Endothelial cell of umbilical vein (primary cell): ENCODE data around the gene ANK2. TPM values are rescaled to one million over a fixed set of nuclear protein-coding genes. Genes with fewer than 3 reads are reported as not detected.

Experiments used
- BruUV-seq: library from RNA; stranded (reverse); fragments of 400-500 nt; replicated peaks from 2 replicates; lab custom pipeline; 2021; lab: Mats Ljungman, UMichigan
- CTCF ChIA-PET: fragments of 300-600, 350-600 bp; sonication (Branson Sonifier 250); formaldehyde crosslinking; loops from one replicate; lab custom pipeline; 2021; ENCODE audit warnings: antibody characterized with exemption, inconsistent platforms; lab: Charles Lee
- POLR2A ChIA-PET: fragments of 300-600, 350-600 bp; sonication (Branson Sonifier 250); formaldehyde crosslinking; loops from one replicate; lab custom pipeline; 2021; ENCODE audit warnings: antibody characterized with exemption, inconsistent platforms; lab: Charles Lee
- DNase-seq: peaks from one replicate; pipeline ENCODE4 v3.0.0-alpha.2; 2011; ENCODE audit warnings: low read depth, low spot score
- FAIRE-seq: peaks from 2 replicates; lab custom pipeline; 2011; peaks lifted over from hg19 to GRCh38; lab: Jason Lieb, UNC
- H2AFZ ChIP-seq: 2 replicates; pipeline ENCODE4 v1.6.0; 2012; ENCODE audit warnings: low read depth, low read length, control low read depth, inconsistent platforms
- H3K27ac ChIP-seq: 2 replicates; pipeline ENCODE4 v1.5.1; 2011; ENCODE audit warnings: low read depth, mild to moderate bottlenecking, control low read depth, low read length, moderate library complexity; ENCODE audit not compliant: insufficient read depth
- H3K27me3 ChIP-seq, 2 experiments: 2 replicates each; pipeline versions ENCODE4 v1.6.0 to v1.6.1; 2011; ENCODE audit warnings: low read length in 2 of 2, mixed read lengths in 1 of 2; ENCODE audit not compliant: control insufficient read depth in 2 of 2, insufficient read depth in 2 of 2
- H3K36me3 ChIP-seq, 2 experiments: 2 replicates in 1 of 2; 3 replicates in 1 of 2; pipeline ENCODE4 v1.5.1; 2011; ENCODE audit warnings: low read length in 2 of 2, mild to moderate bottlenecking in 1 of 2, moderate library complexity in 1 of 2; ENCODE audit not compliant: control insufficient read depth in 2 of 2, insufficient read depth in 2 of 2; ENCODE audit errors: extremely low read depth in 1 of 2
- H3K4me1 ChIP-seq: 3 replicates; pipeline ENCODE4 v1.5.1; 2011; ENCODE audit warnings: mild to moderate bottlenecking, low read length; ENCODE audit not compliant: control insufficient read depth, insufficient read depth; ENCODE audit errors: extremely low read depth
- H3K4me2 ChIP-seq: 2 replicates; pipeline ENCODE4 v1.6.1; 2011; ENCODE audit warnings: low read length, control low read depth, mixed read lengths; ENCODE audit not compliant: insufficient read depth
- H3K4me3 ChIP-seq, 3 experiments: fragments of 200-600 bp in 1 of 3; sonication (generic), shearing (Covaris generic) in 1 of 3; replicated peaks in 1 of 3; 2 replicates each; pipeline ENCODE4 v1.5.1; 2011 to 2016; ENCODE audit warnings: control low read depth in 3 of 3, low read length in 3 of 3, mild to moderate bottlenecking in 2 of 3, inconsistent platforms in 1 of 3, low read depth in 1 of 3, moderate library complexity in 1 of 3; ENCODE audit not compliant: insufficient read depth in 1 of 3
- H3K79me2 ChIP-seq: 2 replicates; pipeline ENCODE4 v1.6.0; 2012; ENCODE audit warnings: low read length, inconsistent platforms; ENCODE audit not compliant: control insufficient read depth, insufficient read depth
- H3K9ac ChIP-seq: replicated peaks from 2 replicates; pipeline ENCODE3; 2011; ENCODE audit warnings: low read length, control low read depth; ENCODE audit not compliant: insufficient read depth; ENCODE audit errors: extremely low read depth
- H3K9me1 ChIP-seq: replicated peaks from 3 replicates; pipeline ENCODE4 v1.6.0; 2011; ENCODE audit warnings: mild to moderate bottlenecking, low read length; ENCODE audit not compliant: control insufficient read depth, insufficient read depth; ENCODE audit errors: extremely low read depth
- H3K9me3 ChIP-seq: replicated peaks from 2 replicates; pipeline ENCODE4 v1.5.1; 2012; ENCODE audit warnings: low read length, inconsistent platforms; ENCODE audit not compliant: control insufficient read depth, insufficient read depth
- H4K20me1 ChIP-seq: replicated peaks from 2 replicates; pipeline ENCODE3; 2011; ENCODE audit warnings: mild to moderate bottlenecking, low read length; ENCODE audit not compliant: control insufficient read depth, insufficient read depth; ENCODE audit errors: extremely low read depth
- CTCF ChIP-seq, 2 donors: IDR thresholded peaks; 1 replicate in 1 of 2; 2 replicates in 1 of 2; pipeline ENCODE4 v1.5.1; 2011; ENCODE audit warnings: low read length in 2 of 2, mild to moderate bottlenecking in 2 of 2, moderate library complexity in 2 of 2, control low read depth in 1 of 2, inconsistent platforms in 1 of 2, low read depth in 1 of 2; ENCODE audit not compliant: insufficient read depth in 1 of 2; ENCODE audit errors: extremely low read depth in 1 of 2
- EZH2 ChIP-seq: IDR thresholded peaks from 2 replicates; pipeline ENCODE4 v1.6.1; 2012; ENCODE audit warnings: borderline replicate concordance, low read depth, mild to moderate bottlenecking, moderate library complexity, low read length, inconsistent platforms; ENCODE audit not compliant: severe bottlenecking
- FOS ChIP-seq: IDR thresholded peaks from 2 replicates; pipeline ENCODE4 v1.6.1; 2011; ENCODE audit warnings: mild to moderate bottlenecking, low read length, moderate library complexity, borderline replicate concordance; ENCODE audit not compliant: insufficient read depth
- GATA2 ChIP-seq: IDR thresholded peaks from 2 replicates; pipeline ENCODE4 v1.7.0; 2011; ENCODE audit warnings: low read depth, mild to moderate bottlenecking, moderate library complexity, mixed read lengths, low read length; ENCODE audit not compliant: insufficient read length, insufficient read depth
- JUN ChIP-seq: IDR thresholded peaks from 2 replicates; pipeline ENCODE4 v1.6.1; 2011; ENCODE audit warnings: borderline replicate concordance, low read depth; ENCODE audit not compliant: insufficient read length, insufficient read depth
- POLR2A ChIP-seq: IDR thresholded peaks from 2 replicates; pipeline ENCODE4 v1.6.1; 2012; ENCODE audit warnings: low read depth, mild to moderate bottlenecking, control low read depth, low read length
- POLR2AphosphoS5 ChIP-seq: IDR thresholded peaks from 2 replicates; pipeline ENCODE4 v1.6.1; 2012; ENCODE audit warnings: low read depth, mild to moderate bottlenecking, control low read depth, low read length, moderate library complexity; ENCODE audit not compliant: insufficient read depth
- dilution Hi-C: fragments of 300-500 bp; cut with MboI; formaldehyde crosslinking; loops from one replicate; pipeline ENCODE4 v1.15.0; 2019; ENCODE audit warnings: low sequenced_read_pairs; ENCODE audit not compliant: extremely low pct_ligation_motif_present
- intact Hi-C: fragments of 100-400 bp; cut with micrococcal nuclease; formaldehyde crosslinking; loops from one replicate; pipeline ENCODE4 v1.10.0; 2022
- polyA plus RNA-seq, 4 experiments: library from polyadenylated mRNA; depleted of rRNA in 3 of 4; stranded (reverse) in 3 of 4; unstranded in 1 of 4; fragments of >200 nt; gene quantifications; 2 replicates each; pipeline versions ENCODE4 v1.2.1 to v1.2.3, GENCODE V29; 2011 to 2012; ENCODE audit warnings: missing spikeins in 1 of 4
- total RNA-seq: library from RNA; stranded (reverse); gene quantifications from 2 replicates; pipeline ENCODE4 v1.2.3, GENCODE V29; 2021
- TF ChIP-seq, protein P1 (sequence below): IDR thresholded peaks from 2 replicates; pipeline ENCODE4 v1.6.1; 2011; ENCODE audit not compliant: insufficient read depth, insufficient read length

ANK2 gene
- total and polyA plus RNA-seq, 2 donors (not counting 3 experiments of a cell fraction or from before 2014, with no cell fraction given) = not detected

DNA sequence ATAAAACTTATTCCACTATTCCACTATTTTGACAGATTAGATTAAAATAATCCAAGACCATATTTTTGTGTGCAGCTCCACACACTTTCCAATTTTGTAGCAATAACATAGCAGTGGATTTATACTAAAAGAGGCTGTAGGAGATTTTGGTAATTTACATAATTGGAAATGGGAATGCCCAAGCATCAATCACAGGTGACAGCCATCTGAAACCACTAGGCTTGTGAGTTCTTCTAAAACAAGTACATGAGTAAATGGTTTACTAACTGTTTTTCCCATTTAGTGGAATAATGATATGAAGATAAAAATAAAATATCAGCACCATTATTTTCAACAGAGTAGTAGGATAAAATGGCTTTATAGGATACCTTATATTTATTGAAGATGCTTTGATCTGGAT, 4.4 kb downstream of the ANK2 start:
- no peak overlapping the region for H3K4me2 ChIP-seq
- H3K27ac ChIP-seq = no peak overlapping the region
- no peaks in the 10 kb centered on the region for H3K36me3 ChIP-seq
- ChIA-PET POLR2A (no interaction called here), CTCF (interaction anchor here (1.3 kb wide), 1 partner anchor 22 kb away, joined by 3 read pairs; no protein-coding TSS in a partner anchor)
- H4K20me1 ChIP-seq = no peaks in the 10 kb centered on the region
- BruUV-seq = no TSS peak
- no peaks in the 10 kb centered on the region for H3K27me3 ChIP-seq
- H3K9me3 ChIP-seq = no peaks in the 10 kb centered on the region
- H2AFZ ChIP-seq = no peak overlapping the region
- H3K4me1 ChIP-seq = no peaks in the 10 kb centered on the region
- H3K79me2 ChIP-seq = no peaks in the 10 kb centered on the region
- no peak for TF ChIP-seq CTCF (IDR thresholded peaks at IDR 0.05; ENCODE audit: extremely low read depth in 1 of 2, insufficient read depth in 1 of 2, low read depth in 1 of 2, low read length in 2 of 2)
- TF ChIP-seq, protein P1, sequence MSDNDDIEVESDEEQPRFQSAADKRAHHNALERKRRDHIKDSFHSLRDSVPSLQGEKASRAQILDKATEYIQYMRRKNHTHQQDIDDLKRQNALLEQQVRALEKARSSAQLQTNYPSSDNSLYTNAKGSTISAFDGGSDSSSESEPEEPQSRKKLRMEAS = no peak
- no peak for TF ChIP-seq EZH2
- no peak for TF ChIP-seq FOS
- no peak for TF ChIP-seq GATA2
- no peak for TF ChIP-seq POLR2AphosphoS5
- TF ChIP-seq JUN = no peak
- no peak for TF ChIP-seq POLR2A
- DNase-seq = no peak
- no peak overlapping the region for H3K4me3 ChIP-seq
- dilution Hi-C loops = no loop called here
- no peak overlapping the region for H3K9ac ChIP-seq
- FAIRE-seq = no peak
- intact Hi-C loops = no loop called here
- peaks cover 3% of the 10 kb centered on the region for H3K9me1 ChIP-seq
